HG02759 (cell line): ENCODE measurements around the gene CEP55.

Experiments
- ATAC-seq: cut with Tn5 transposase; IDR thresholded peaks from one replicate; pipeline ENCODE4 v1.9.1; 2021; ENCODE audit warnings: mild to moderate bottlenecking, moderate library complexity; ENCODE audit not compliant: unreplicated experiment

Gene CEP55

DNA sequence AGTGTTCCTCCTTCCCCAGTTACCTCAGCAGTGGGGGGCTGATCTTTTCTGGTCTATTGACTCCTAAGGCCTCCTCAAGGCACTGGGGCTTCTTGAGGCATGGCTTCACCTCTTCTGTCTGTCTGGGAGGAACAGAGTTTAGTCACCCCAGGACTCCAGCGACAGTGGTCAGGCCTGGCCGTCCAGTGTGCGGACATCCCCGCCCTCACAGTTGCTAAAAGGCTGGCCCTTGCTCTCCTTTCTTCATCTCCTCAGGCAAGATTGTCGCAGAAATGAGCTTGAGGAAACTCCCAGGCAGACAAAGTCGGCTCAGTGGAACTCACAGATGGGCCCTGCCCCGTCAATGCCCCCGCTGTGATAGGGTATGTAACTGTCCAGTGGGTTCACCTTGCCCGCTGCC is 63.1 kb downstream of the CEP55 start:
- no peak for ATAC-seq

DNA sequence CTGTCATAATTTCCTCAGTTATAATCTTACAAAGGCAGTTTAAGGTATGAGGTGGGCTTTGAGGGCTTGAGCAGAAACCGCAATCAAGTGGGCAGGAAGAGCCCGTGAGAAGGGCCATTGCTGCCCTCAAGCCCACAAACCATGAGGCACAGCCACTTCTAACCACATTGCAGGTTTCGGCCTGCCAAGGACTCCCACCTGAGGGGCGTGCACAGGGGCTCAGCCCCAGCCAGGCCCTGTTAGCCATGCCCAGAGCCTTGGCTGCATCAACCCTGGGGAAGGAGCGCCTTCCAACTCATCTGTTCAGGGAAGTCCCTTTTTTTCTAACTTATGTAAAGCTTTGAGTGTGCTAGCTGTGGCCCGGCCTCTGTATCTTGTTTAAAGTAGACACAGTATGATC is 64.1 kb downstream of the CEP55 start:
- no peak for ATAC-seq

DNA sequence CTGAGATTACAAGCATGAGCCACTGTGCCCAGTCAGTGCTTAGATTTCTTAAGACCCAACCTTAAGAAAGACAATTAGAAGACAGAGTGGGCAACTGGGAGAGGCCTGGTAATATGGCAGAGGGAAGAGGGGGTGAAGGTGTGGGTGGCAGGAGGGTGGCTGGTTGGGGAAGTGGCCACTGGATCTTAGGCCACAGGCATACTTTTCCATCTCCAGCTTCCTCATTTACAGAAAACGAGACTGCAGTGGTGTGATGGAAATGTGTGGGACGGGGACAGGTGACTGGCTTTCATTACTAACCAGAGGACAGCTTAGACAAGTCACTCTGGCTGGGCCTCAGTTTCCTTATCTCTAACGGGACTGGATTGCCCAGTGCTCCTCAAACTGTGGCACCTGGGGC is 69.0 kb downstream of the CEP55 start:
- ATAC-seq: no peak

- no peak for ATAC-seq
These were observed 70.2 kb downstream of the CEP55 start, which contains the start of gene FFAR4 for GRCh38 chr10:93566435-93567276. TSS of gene FFAR4 (plus strand) at chr10:93566665. CDS start at chr10:93566721, 56 bp downstream.

DNA sequence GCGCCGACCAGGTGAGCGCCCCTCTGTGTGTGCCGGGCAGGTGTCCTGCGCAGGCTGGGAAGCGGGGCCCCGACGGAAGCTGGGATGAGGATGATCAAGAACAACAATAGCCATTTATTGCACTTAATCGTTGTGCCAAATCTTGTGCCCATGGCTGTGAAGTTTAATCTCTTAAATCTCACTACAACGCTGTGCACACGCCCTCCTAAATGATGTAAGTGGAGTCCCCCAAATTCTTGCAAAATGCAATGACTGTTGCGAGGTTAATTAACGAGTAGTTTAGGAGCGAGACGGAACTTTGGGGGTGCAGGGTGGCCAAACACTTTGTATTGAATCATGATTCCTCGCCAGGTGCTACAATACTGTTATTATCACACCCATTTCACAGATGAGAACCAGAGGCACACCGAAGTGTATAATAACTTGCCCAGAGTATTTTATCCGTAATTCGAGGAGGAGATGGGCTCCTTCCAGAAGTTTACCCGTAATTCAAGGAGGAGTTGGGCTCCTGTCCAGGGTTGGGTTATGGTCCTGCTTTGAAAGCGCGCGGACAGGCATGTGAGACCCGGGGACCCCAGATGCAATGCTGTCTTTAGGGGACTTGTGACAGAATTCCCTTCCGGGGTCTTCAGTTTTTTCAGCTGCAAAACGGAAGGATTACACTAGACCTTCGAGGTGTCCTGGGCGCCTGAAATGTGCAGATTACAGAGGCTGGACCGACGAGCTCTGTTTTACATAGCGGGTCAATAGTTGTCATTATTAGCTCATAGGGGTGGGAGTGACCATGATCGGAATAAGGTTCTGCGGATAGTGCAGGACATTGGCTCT is 71.1 kb downstream of the CEP55 start:
- no peak for ATAC-seq

DNA sequence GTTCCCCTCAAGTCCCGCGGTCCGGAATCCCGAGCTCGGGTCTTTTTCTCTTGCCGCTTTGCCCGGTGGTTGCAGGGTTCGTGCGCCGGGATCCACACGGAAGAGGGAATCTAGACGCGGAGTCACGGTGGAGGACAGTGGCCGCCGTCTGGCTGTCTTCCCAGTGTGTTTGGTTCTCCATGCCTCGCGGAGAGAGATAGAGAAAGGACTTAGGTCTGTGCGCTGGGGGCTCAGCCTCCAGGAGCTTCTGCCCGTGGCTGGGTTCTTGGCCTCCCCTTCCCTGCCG is 71.6 kb downstream of the CEP55 start:
- ATAC-seq: no peak

- ATAC-seq: no peak
These were observed 74.0 kb downstream of the CEP55 start for GRCh38 chr10:93570383-93570782.

DNA sequence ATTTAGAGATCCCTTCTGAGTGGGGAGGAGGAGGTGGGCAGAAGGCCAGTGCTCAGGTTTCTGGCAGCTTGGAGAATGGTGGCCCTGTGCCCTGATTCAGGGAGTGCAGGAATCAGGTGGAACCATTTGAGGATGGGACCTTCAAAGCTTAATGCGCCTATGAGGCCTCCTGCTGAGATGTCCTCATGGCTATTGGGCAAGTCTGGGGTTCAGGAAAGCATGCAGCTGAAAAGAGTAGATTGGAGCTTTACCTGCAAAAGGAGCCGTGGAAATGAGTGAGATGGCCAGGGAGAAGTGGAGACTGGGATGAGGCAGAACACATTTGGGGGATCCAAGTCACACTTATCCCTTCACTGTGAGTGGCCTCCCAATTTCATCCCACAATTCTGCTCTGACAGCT is 76.2 kb downstream of the CEP55 start:
- ATAC-seq: no peak

DNA sequence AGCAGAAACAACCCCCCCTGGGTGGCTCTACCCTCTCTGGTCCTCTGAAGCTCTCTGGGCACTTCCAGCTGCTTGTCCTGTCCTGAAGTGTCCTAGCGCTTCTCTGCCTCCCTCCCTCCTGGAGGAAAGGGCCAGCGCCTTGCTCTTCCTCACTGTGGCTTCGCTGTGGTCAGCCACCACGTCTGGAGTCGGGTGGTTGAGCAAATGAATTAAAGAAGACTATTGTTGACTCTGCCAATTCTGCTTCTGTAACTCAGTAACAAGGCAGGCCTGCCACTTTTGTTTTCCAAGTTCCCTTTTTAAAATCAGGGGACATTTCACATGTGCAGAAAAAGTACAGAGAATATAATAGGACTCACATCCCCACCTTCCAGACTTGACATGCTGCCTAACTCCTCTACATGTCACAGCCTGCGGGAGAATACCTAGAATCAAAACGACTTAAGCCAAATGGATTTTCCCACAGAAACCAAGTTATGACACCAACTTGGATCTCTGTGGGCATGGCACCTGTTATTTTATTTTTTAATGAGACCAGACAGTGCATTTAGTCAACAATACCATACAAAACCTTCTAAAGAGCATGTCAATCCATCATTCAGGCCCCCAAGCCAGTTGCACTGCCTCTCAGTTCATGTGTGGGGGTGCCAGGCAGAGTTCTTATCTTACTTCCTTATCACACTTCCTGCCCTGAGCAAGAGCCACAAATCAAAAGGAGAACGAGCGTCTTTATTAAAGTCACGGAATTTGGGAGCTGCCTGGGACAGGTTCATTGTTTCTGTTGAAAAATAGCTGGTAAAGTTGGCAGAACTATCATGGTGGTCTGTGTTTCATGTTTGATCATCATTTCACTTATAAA is 76.9 kb downstream of the CEP55 start:
- no peak for ATAC-seq

GRCh38 chr10:93573924-93574323 is 77.5 kb downstream of the CEP55 start:
- no peak for ATAC-seq

GRCh38 chr10:93576888-93577287 is 80.5 kb downstream of the CEP55 start:
- ATAC-seq: no peak

DNA sequence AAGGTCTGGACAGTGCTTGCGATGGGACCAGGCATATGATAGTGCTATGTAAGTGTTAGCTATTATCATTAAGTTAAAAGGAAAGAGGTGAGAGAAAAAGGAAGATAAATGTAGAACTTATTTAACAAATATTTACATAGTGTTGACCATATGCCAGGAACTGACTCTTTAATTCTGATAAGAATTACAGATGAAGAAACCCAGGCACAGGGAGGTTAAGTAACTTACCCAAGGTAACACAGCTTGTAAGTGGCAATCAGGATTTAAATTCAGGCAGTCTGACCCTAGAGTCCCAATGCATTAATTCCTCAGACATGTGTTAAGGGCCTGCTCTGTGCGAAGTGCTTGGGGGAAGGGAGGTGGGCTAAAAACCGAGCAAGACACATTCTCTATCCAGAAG is 81.2 kb downstream of the CEP55 start:
- no peak for ATAC-seq
